Stimulated activated CD8-positive, alpha-beta memory T cell treated with anti-CD3 and anti-CD28 coated beads, Interleukin-2, amount 100 ng/mL, for 48 hours (primary cell): ENCODE results near the gene SLC39A5.
A peak's percentile ranks its signal among the peaks of the same experiment; 100 is the strongest.
"Not testable (repeated sequence)": the region's sequence is repeated elsewhere in the genome, so short reads cannot be mapped to it uniquely, and the experiment has no call there.

ENCODE experiments used
- DNase-seq, 2 donors: peaks; one replicate each; pipeline ENCODE4 v3.0.0-alpha.2; 2020; ENCODE audit warnings: low read depth in 2 of 2

The SLC39A5 gene, protein sequence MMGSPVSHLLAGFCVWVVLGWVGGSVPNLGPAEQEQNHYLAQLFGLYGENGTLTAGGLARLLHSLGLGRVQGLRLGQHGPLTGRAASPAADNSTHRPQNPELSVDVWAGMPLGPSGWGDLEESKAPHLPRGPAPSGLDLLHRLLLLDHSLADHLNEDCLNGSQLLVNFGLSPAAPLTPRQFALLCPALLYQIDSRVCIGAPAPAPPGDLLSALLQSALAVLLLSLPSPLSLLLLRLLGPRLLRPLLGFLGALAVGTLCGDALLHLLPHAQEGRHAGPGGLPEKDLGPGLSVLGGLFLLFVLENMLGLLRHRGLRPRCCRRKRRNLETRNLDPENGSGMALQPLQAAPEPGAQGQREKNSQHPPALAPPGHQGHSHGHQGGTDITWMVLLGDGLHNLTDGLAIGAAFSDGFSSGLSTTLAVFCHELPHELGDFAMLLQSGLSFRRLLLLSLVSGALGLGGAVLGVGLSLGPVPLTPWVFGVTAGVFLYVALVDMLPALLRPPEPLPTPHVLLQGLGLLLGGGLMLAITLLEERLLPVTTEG

DNA sequence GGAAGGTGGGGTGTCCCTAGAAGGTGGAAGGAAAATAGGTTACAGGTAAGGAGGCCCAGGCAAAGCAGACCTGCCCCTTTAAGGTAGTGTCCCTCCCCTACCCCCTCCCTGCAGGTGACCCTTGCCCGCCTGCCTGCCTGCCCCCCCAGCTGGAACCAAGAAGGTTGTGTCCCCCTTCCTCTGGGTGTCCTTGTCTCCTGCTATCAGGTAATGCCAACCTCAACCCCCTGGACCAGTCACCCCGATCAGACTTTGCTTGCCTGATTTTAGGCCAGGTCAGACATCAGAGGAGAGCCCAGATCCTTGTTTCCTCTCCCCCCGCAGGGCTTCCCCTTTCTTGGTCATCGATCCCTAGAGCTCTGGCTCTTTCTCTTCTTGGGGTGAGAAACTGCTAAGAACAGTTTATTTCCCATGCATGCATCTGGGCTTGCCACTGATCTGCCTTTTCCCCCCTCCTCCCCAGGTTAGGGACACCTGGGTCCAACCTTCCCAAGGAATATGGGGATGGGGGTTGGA lies at the start of gene SLC39A5:
Gene SLC39A5, plus strand, starts transcription at position 136 of the 516 bp plus-strand sequence. CDS start 1,224 bp downstream, outside the sequence.
- no peak for DNase-seq

DNA sequence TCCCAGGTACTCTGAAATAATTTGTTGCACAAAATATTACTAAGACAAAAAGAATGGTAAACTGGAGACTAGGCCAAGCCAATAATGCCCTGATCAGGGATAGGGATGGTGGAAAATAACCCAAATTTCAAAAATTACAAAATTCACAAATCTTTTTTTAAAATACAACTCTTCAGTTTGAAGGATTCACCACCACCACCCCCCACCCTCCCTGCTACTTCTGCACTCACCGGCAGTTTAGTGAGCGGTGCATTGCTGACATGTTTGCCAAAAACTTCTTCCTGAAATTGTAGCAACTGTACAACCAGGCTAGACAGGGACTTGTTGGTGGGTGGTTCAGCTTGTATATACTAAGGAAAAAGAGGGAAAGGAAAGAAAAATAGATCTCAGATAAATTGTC lies 42.9 kb upstream of the SLC39A5 start:
- no peak for DNase-seq

DNA sequence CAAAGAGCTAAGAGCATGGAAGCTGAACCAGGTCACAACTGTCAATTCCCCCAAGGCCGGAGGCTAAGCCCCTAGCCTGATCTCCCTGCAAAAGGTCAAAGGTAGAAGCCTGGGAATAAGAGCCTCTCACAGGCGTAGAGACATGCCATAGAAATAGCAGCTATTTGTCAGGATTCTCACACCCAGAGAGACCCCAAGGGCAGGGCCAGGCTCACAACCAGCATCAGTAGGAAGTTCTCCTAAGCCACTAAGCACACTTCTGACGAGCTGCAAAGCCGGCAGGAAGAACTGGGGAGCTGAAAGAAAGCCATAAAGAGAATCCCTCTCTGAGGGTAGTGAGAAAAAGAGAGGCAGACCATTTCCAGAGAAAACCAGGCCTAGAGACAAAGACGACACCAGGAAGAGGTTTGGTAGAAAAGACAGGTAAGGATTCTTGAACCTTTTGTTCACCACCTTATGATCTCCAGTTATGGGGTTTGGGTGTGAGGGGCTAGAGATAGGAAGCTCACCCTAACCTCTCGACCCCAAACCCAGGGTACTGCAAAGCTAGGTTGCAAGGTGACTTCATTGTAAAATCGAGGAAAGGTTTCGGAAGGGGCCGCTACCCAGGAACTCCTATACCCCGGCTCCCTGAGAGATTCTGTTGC lies 41.6 kb upstream of the SLC39A5 start:
- DNase-seq: no peak

DNA sequence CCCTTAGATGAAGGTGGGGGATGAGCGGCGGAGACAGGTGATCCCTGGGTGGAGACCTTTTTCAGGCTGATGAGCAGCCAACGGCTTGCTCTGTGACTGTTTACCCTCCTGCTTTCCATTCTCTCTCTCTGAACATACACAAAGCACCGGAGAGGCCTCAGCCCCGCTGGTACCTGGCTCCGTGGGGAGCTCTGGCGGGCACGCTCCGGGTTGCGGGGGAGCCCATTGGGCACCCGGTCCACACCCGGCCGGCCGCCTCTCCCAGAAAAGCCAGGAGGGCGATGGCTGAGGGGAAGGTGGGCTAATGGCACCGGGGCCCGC lies 41.1 kb upstream of the SLC39A5 start:
- DNase-seq: no peak

DNA sequence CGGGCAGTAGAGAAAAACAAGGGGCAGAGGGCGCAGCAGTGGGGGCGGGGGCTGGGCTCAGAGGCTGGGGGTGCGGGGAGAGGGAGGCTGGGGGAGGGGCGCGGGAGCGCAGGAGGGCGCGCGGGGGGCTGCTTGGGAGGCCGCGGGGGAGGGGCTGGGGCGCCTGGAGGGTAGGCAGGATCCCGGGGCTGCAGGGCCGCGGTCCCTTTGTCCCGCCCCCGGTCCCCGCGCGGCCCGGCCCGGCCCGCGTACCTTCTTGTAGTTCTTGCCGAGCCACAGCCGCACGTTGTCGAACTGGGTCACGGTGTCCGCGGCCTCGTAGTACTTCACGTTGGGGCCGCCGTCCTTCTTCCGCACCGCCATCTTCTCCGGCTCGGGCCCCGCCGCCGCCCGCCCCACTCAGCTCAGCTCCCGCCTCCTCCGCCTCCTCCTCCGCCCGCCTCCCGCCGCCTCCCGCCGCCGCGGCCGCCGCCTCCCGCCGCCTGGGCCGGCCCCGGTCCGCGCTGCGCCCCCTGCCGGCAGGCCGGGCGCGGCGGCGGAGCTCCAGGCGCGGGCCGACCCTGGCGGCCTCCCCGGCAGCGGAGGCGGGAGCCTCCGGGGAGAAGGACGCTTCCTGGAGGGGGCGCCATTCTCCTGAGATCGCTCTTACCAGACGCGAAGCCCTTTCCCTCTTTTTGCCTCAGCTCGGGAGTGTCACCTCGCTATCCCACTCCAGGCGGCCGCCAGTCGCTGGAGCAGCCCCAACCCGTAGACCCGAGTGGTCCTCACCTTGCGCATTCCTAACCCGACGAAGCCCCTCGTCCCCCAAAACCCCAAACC lies 40.5 kb upstream of the SLC39A5 start, which contains the start of gene SMARCC2:
Gene SMARCC2, minus strand, starts transcription at position 385 of the 819 bp plus-strand sequence. Its CDS starts 22 bp downstream, at position 363.
- DNase-seq: peak; percentile 73

DNA sequence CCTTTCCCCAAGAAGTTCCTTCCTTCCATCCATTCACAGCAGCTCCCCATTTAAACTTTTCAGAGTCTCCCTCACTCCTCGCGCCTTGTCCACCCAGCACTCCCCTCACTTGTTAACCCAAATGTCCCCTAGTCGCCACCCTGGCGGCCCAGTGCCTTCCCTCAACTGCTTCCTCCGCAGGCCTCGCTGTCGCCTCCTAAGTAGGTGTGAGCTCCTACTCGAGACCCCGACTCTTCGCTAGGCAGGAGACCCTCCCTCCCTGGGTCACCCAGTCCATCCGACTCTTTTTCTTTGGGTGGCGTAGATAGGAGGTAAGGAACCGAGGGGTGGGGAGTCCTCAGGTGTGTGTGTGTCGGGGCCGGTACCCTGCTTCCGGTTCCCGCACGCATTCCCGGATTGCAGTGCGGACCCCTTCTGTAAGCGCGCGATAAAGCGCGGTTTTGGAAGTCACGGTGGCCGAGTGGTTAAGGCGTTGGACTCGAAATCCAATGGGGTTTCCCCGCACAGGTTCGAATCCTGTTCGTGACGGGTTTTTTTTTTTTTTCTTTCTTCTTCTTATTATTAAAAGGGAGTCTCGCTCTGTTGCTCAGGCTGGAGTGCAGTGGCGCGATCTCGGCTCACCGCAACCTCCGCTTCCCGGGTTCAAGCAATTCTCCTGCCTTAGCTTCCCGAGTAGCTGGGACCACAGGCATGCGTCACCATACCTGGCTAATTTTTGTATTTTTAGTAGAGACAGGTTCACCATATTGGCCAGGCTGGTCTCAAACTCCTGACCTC lies 39.7 kb upstream of the SLC39A5 start:
- DNase-seq: peak; percentile 76 to 88

DNA sequence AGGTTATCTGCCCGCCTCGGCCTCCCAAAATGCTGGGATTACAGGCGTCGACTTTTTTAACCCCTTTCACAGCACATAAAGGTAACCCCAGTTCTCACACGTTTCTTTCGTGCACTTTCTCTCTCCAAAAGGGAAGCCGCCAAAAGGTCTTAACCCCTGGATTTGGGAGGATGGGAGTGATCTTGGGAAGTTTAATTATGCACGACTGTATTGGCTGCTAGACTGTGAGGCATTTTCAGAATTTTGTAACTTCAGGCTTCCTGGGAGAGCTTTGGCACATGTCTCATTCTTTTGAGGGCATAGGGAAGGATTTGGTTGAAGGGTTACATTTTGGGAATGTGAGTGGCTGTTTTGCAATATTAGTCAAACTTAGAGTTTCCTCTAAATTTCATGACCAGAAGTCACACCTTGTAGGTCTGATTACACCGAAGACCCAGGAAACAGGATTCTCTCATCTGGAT lies 39.1 kb upstream of the SLC39A5 start:
- no peak for DNase-seq

DNA sequence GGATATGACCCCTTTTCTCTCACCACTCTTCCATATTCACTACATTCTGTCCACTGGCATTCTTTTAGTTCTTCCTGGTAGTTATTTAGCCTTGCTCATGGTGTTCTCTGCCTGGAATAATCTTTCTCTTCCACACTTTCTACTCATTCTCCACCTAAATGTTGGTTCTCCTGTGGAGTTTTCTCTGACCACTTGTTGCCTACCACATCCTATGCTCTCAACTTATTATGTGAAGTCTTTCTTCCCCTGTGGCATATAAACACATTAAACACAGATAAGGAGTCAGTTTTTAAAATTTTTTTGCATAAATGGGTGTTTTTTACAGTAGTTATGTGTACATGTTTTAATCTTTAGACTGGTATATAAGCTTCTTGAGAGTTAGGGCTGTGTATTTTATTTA lies 37.3 kb upstream of the SLC39A5 start:
- DNase-seq: no peak

DNA sequence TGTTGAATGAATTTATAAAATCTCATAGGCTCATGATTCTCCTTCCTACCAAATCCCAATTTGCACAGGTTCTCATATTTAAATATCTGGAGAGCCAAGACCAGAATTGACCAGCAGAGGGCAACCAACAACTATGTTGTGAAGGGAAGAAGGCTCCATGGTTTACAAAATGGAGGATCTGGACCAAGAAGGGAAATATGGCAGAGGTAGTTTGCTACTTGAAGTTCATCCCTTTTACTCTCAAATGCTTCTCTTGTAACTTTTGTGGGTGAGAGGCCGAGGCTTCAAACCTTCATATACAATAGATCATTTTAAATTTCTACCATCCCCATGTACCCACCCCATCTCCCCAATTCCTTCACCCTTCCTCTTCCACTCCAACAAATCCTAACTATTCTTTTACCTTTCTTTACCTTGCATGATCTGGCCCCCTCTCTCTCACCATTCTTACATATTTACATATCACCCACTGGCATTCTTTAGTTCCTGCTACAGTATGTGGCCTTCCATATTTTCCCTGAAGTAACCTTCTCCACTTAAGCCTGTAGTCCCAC lies 36.7 kb upstream of the SLC39A5 start:
- peak; percentile 34 to 56 for DNase-seq

DNA sequence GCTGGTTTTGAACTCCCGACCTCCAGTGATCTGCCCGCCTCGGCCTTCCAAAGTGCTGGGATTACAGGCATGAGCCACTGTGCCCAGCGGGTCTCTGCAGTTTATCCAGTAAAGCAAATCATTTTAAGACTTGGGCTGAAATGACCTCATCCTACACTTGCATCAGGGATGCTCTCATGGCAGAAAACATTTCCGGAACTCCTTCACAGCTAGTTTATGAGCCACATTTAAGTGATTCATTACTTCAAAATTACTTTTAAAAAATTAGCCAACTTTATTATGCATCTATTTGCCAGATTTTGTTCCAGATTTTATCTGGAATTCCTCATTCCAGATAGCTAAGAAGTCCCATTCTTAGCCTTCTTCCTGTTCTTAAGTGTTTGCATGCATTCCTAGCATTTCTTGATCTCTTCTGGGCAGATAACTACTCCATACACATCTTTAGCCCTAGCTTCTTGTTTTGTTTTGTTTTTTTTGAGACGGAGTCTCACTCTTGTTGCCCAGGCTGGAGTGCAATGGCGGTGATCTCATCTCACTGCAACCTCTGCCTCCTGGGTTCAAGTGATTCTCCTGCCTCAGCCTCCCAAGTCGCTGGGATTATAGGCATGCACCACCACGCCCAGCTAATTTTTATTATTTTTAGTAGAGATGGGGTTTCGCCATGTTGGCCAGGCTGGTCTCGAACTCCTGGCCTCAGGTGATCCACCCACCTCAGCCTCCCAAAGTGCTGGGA lies 32.9 kb upstream of the SLC39A5 start:
- not testable (repeated sequence) for DNase-seq

DNA sequence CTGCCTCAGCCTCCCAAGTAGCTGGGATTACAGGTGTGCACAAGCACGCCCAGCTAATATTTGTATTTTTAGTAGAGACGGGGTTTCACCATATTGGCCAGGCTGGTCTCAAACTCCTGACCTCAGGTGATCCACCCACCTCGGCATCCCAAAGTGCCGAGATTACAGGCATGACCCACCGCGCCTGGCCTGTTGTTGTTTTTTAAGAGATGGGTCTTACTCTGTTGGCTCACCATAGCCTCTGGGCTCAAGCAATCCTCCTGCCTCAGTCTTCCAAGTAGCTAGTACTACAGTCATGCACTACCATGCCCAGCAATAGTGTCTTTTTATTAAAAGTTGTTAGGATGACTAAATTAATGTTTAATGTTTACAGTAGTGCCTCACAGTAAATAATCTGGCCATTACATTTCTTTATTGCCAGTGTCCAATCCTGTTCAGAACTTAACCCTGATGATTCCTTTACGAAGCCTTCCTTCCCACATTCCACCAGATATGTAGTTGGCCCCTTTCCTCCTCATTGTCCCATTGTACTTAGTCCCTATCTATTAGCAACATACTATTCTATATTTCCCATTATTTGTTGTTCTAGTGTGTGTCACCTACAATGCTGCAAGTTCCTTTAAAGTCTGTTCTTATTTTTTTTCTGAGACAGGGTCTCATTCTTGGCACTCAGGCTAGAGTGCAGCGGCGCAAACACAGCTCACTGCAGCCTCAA lies 31.8 kb upstream of the SLC39A5 start:
- no peak for DNase-seq

DNA sequence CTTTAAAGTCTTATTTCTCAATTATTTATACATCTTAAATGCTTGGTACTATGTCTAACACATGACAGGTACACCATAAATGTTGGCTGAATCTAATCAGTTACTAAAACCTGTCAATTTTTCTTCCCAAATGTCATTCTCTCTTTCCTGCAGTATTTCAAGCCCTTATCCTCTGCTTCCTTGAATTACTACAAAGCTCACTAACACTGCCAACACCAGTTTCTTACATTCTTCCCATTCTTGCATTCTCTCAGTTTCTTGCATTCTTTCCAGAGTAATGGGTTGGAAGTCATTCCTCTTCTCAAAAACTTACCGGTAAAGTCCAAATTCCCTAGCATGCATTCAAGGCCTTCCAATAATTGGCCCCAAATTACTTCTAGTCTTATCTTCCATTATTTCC lies 31.0 kb upstream of the SLC39A5 start:
- DNase-seq: no peak

DNA sequence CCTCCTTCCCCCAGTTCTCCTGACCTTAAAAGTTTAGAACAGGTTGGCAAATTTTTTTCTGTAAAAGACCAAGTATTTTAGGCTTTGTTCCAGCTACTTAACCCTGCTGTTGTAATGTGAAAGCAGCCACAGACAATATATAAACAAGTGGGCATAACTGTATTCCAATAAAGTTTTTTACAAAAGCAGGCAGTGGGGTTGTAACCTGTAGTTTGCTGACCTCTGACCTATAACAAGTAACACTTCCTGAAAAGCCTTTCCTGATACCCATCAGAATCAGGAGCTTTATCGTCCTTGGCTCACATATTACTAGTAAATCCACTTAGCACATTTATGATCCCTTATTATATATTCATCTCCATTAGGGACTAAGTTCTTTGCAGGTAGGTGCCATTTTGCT lies 27.5 kb upstream of the SLC39A5 start:
- no peak for DNase-seq

DNA sequence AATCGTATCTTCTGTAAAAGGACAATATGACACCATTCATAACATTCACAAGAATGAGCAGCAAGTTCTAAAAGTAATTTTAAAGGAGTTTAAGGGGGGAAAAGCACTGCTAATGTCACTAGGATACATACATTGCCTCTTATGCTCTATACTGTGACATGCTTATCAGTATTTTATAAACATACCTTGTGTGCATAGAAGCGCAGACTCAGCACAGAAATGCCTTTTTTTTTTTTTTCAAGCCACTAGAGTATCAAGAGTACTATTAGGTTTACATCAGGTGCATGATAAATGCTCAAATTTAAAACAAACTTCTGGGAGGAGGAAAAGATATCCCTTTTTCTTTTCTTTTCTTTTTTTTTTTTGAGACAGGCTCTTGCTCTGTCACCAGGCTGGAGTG lies 27.0 kb upstream of the SLC39A5 start:
- DNase-seq: no peak

DNA sequence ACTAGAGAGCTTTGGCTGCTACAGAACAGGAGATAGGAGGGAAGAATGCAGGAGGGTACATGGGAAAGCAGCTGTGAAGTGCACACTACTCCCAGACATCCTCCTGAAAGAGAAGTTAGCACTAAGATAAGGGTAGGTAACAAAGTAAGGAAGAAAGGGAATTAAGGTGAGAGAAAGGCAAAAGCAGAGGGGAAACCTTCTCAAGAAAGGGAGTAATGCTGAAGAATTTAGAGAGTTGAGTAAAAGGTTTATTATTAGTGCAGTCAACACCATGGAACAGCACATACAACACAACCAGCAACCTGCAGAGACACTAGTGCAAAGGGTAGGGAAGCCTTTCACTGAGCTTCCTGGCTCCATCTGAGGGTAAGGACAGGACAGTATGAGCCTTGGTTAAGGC lies 25.6 kb upstream of the SLC39A5 start:
- no peak for DNase-seq

DNA sequence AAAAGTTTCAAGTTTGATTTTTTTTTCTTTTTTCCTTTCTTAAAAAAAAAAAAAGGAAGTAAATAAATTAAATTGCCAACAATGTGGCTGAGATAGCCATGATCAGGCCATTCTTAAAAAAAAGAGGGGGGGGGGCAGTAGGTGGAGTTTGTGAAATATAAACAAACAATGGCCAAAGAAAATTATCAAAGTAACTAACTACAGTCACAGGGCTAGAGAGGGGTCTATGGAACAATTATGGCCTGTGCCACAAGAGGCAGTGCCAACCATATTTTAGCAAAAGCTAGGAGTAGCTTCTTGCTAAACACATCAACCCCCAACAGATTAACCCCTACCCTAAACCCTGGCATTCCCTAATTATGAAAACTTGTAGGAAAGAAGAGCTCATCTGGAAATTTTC lies 24.4 kb upstream of the SLC39A5 start:
- no peak for DNase-seq

DNA sequence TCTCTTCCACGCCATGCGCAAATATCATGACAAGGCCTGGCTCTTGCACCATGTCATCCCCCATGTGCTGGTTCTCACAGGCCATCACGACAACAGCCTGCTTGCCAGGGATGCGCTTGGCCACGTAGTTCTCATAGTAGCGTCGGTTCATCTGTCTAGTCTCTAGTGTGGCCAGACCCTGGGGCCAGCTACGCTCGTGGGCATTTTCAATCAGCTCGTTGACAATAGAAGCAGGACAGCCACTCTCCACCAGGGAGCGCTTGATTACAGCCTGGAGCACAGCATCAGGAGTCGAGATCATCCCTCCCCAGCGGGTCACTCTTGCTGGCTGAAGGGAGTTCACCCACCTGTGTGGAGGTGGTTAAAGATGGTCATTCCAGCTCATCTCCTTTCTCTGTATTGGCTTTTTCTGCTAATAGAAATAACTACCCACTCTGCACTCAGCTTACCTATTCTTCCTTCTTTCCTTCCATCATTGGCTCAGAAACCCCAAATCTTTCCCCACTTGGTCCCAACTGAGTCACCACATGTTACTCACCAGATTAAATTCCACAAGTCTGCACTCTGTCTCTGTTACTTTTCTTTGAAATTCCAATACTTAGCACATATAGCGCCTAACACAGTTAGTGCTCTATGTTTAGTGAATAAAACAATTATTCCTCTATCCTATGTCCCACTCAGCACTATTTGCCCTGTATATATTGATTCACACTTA lies 23.2 kb upstream of the SLC39A5 start:
- DNase-seq: no peak

DNA sequence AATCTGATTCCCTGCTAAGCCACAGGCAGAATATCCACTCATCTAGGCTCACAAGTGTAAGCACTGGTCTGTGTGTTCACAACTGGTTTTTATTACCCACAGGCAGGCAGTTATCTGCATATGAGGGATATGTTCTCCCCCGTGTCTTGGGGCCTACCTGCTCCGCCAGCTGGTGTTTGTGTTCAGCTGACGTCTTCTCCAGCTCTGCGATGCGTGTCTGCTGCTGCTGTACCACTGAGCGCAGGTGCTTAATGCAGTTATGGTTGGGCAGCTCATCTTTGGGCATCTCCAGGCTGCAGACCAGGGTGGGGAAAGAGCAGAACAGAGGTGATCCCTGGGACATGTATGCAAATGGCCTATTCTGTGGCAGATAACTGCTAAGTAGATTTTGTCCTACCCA lies 21.8 kb upstream of the SLC39A5 start:
- DNase-seq: no peak

DNA sequence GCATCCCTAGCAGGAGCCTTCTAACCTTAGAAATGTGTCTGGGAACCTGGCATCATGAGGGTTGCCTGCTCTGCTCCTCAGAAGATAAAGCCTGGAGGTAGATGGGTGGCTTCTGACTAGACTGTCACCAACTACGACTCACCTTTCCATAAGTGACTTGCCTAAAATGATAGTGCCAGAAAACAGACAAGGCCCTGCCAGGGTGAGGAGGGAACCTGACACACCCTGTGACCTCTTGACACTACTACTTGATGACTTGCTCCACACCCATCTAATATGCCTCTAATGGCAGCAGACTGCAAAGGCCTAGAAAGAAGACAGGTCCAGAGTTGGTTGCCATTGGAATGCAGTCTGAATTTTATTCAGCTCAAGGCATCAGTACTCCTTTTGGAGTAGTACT lies 17.5 kb upstream of the SLC39A5 start:
- DNase-seq: no peak
